DMS53 treated with DMSO at 0.1 percent for 48 hours (cell line): ENCODE measurements around the gene CDK16.

Experiments
- DNase-seq: peaks from one replicate; lab custom pipeline; 2025; ENCODE audit not compliant: unreplicated experiment; lab: John Stamatoyannopoulos, UW

Gene CDK16

DNA sequence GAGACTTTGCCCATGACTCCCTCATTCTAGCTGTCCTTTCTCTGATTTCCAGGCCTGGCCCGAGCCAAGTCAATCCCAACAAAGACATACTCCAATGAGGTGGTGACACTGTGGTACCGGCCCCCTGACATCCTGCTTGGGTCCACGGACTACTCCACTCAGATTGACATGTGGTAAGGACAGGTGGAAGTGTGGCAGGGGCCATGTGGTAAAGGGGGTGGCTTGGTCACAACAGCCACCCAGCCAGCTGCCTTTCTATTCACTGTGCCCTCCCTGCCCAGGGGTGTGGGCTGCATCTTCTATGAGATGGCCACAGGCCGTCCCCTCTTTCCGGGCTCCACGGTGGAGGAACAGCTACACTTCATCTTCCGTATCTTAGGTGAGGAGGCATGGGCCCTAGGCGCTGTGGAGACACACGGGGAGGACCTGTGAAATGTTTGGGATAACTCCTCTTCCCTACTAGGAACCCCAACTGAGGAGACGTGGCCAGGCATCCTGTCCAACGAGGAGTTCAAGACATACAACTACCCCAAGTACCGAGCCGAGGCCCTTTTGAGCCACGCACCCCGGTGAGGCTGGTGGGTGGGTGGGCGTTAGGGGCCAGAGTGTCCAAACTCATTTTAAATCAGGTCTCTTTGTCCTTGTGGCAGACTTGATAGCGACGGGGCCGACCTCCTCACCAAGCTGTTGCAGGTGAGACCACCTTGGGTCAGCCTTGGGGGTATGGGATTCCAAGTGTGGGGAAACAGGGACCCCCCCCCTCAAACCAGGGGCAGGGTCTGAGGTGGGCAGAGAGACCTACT, 8.3 kb downstream of the CDK16 start:
- no peak for DNase-seq

DNA sequence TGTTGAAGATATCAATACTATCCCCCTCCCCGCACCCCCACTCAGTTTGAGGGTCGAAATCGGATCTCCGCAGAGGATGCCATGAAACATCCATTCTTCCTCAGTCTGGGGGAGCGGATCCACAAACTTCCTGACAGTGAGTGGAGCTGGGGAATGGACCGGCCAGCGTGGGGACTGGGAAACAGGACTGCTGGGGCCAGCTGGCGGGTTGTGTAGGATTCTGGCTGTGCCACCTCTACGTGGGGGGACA, 8.8 kb downstream of the CDK16 start:
- no peak for DNase-seq

DNA sequence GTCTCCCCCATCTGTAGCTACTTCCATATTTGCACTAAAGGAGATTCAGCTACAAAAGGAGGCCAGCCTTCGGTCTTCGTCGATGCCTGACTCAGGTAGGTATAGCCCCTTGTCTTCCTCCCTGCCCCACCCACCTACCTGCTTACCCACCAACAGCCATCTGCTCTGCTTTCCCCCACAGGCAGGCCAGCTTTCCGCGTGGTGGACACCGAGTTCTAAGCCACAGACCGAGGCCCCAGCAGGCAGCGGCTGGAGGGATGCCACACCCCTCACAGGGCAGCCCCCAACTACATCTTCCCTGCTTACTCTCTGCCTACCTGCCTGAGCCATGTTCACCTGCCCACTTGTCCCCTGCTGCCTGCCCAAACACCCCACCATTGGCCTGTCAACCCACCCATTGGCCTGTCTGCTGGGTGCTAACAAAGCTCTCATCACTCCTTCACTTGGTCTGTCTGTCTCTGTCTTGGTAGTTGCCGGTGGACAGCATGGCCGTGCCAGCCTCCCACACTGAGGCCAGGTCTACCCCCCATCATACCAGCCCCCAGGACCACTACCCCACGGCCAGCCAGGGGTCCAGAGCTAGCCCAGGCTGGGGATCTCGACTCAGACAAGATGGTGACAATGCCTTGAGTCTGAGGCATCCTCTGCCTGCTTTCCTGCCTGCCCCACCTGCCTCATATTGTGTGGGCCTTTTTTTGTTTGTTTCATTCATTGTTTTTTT, 10.2 kb downstream of the CDK16 start:
- DNase-seq, result no peak

DNA sequence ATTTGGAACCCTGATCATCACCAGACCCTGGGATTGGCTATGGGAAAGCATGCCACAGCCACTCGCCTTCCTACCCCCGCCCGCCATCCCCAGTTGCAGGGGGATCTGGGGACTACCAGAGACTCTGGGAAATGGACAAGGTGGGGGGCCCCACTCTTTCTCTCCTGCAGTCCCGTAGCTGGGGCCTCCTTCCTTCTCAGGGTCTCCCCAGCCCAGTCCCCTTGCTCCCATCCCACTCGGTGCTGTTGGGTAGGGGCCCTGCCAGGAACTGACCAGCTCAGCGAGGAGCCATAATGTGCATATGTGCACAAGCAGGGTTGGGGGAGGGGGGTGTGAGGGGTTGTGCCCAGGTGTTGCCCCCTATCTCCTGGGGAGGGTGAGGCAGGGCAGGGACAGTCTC, 10.9 kb downstream of the CDK16 start:
- DNase-seq, result no peak

DNA sequence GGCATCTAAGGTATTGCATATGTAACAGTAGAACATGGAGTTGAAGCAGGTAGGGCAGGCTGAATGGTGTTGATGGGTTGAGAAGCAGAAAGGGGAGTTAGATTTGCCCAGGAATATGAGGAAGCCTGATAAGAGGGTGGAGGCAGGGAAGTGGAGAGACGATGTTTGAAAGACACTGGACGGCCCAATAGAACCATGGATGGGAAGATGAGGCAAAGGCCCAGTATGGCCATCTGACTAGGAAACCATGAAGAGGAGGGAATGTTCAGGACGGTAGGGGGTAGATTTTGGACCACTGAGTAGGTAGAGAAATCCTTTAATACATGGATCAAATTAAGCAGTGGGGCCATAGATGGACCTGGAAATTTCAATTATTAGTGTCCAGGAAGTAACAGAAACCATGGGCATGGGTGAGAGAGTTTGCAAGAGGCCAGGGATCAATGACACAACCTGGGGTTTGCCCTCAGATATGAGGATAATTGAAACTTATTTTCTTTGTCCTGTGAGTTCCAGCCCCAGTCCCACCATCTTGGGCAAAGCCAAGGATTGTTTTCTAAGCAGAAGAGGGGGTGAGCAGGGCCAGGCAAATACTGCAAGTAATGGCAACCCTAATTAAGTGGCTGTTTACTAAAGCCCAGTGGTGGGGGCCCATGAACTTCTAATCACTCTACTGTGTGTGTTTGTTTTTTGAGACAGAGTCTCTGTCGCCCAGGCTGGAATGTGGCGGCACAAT, 11.8 kb downstream of the CDK16 start:
- DNase-seq, result no peak

DNA sequence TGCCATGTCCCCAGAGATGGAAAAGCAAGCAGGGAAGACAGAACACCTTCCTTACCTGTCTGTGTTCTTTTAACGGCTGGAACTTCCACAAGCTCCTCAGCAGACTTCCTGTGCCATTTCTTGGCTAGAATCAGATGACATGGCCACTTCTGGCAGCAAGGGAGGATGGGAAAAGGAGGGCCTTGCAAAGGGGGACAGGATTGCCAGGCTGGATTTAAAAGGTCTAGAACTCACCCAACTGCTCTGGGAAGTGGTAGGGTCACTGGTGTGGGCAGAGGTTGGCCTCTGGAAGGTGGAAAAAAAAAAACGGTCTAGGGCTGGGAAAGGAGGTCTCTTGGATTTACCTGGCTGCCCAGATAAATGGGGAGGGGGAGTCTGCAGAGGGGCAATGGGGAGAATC, 12.7 kb downstream of the CDK16 start:
- DNase-seq, result no peak

DNA sequence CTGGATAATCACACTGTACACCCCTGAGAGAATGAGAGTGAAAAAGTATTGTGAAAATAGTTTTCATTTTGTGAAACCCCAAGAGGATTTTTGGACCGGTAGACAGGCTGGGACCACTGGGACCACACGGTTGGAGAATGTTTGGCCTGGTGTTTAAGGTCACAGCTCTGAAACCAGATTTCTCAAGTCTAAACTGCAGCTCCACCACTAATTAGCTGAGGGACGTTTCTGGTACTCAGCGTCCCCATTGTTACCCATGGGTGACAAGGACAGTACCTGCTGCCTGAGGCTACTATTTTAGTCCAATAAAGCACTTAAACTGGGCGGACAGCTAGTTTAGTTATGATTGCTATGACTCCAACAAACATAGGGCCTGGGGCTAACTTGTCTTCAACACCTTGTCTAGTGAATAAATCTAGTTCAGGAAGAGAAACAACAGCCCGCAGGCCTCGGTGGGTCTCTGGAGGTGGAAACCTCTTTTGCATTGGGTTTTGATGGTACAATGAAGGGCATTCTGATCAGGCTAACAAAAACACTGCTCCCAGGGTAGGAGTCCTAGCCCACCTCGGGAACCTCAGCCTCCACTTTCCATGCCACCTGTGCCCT, 13.8 kb downstream of the CDK16 start:
- DNase-seq, result no peak

DNA sequence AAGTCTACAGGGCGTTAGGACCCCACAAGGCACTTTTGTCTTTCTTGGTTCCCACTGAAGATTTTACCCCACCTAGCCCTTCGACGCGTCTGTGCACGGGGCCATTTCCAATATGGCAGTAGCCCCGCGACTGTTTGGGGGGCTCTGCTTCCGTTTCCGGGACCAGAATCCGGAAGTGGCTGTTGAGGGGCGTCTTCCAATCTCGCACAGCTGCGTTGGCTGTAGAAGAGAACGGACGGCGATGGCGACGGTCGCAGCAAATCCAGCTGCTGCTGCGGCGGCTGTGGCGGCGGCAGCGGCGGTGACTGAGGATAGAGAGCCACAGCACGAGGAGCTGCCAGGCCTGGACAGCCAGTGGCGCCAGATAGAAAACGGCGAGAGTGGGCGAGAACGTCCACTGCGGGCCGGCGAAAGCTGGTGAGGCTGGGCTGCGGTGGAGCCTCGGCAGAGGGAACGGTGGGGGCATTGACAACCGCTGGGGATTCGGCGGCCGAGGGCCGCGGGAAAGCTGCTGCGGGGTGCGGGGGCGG, 14.4 kb downstream of the CDK16 start, which contains the start of gene USP11:
TSS of gene USP11 (plus strand) at position 207 of the 530 bp plus-strand sequence. CDS start at position 242, 35 bp downstream.
- no peak for DNase-seq

DNA sequence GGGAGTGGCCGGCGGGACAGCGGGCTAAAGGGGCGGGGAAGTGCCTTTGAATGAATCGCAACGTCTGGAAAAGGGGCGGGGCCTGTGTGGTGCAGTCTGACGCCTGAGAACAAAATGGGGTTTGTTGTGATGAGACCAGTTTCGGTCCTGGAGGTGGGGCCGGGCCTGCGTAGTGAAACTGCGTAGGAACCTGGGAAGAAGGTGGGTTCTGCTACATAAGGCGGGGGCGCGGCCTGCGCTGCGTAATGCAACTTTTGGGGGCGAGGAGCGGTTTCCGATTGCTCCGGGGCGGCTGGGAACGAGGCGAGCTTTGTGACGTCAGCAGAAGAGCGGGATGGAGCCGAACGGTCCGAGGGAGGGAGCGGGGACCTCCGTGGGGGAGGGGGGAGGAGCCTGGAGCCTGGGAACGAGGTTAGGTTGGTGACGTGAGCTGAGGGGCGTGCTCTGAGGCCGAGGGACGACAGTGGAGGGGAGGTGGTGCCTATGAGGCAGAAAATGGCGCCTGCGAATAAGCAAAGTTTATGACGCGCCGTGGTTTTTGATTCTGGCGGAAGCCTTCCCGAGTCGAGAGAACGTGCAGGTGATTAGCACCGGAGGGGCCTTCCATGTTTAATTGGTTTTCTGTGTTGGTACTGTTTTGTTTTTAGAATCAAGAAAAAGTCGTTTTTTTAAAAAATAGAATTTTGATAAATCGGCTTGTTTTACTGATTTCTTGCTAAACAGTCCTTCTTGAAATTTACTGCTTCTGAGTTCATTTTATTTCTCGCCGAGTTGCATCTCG, 15.0 kb downstream of the CDK16 start:
- DNase-seq, result peak; percentile 97

DNA sequence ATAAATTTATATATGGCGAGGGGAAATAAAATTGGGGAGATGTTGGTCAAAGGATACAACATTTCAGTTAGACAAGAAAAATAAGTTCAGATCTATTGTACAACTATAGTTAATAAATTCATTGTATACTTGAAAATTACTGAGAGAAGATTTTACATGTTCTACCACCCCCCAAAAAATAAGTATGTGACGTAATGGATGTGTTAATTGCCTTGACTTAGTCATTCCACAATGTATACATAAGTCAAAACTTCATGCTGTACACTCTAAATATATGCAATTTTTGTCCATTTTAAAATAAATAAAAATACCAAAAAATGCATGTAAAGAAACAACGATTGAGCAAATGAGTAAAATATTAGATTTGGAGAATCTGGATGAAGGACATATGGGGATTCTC, 16.1 kb downstream of the CDK16 start:
- DNase-seq, result no peak

DNA sequence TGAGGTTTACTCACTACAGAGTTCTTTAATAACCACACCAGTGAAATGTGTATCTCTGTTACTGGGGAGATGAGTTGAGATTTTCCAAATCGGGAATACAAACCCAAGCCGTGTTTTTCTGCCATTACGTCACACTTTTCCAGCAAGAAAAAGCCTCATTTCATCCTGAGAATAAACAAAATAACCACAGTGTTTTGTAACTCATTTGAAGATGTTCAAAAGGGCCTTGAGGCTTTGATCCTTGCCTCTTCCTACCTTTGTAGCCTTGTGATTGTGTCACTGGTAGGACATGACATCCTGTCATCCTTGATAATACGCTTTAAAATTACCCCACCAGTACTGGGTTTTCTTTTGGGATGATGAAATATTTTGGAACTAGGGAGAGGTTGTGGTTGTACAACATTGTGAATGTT, 17.2 kb downstream of the CDK16 start:
- DNase-seq, result no peak

DNA sequence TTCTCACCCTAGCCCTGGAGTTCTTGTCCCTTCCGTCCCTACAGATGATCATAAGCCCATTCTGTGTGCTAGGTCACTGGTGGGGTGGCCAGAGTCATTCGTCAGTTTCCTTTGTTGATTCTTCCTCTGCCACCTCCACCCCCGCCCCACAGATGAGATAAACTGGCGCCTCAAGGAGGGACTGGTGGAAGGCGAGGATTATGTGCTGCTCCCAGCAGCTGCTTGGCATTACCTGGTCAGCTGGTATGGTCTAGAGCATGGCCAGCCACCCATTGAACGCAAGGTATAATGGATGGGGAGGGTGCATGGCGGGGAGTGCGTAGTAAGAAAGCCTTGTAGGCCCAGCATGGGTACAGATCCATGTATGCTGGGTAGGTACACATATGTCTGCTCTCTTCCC, 20.7 kb downstream of the CDK16 start:
- DNase-seq, result no peak

DNA sequence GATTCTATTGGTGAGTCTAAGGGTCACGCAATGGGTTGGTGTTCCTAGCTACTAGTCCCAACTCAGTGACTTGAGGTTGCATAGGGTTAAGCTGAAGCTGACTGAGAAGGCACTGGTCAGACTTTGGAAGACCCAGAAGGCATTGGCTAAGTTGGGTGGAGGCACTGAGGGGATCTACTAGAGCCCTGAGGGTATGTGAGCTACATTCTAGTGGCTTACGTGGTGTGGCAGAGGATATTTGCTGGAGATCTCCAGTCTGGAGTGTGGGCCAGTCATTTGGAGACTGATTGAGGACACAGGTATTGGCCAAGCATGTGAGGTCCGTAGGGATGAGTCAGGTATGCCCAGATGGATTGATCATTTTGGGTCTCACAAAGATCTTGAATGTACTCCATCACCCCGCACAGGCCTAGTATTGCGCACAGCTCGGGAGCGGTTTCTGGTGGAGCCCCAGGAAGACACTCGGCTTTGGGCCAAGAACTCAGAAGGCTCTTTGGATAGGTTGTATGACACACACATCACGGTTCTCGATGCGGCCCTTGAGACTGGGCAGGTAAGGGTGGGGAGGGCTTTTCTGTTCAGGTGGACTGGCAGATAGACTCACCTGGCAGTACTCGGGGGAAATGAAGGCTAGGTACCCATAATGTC, 21.5 kb downstream of the CDK16 start:
- DNase-seq, result no peak

DNA sequence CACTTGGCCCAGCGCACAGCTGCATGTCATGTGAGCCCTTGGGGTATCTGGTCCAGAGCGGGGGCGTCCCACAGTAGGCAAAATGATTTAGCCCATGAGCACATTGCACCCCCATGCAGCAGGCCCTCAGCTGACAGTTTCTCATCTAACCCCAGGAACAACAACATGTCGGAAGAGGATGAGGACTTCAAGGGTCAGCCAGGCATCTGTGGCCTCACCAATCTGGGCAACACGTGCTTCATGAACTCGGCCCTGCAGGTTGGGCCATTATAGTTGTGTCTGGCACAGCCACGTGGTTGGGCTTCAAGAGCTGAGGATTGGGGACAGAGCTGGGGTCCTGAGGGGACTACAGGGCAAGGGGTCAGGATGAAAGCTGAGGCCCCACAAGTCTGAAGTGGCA, 22.1 kb downstream of the CDK16 start:
- no peak for DNase-seq

DNA sequence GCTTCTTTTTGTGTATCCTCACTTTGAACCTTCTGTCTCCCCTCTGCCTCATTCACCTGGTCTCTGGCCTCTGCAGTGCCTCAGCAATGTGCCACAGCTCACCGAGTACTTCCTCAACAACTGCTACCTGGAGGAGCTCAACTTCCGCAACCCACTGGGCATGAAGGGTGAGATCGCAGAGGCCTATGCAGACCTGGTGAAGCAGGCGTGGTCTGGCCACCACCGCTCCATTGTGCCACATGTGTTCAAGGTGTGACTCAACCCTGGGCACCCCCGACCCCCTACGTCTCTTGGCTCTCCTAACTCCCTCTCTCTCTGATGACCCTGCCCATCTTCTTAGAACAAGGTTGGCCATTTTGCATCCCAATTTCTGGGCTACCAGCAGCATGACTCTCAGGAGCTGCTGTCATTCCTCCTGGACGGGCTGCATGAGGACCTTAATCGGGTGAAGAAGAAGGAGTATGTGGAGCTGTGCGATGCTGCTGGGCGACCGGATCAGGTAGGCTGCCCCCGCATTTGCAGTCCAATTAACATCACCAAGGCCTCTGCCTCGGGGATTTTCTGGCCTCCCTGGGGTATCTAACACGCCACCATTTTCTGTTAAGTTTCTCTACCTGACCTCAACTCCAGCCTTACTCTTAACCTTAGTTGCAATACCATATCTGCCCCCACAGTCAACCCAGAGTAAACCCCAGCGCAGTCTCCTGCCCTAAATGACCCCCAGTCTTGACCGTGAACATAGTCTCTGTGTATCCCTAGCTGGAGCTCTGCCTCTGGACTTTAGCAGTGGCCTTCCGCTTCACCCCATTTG, 22.9 kb downstream of the CDK16 start:
- no peak for DNase-seq

DNA sequence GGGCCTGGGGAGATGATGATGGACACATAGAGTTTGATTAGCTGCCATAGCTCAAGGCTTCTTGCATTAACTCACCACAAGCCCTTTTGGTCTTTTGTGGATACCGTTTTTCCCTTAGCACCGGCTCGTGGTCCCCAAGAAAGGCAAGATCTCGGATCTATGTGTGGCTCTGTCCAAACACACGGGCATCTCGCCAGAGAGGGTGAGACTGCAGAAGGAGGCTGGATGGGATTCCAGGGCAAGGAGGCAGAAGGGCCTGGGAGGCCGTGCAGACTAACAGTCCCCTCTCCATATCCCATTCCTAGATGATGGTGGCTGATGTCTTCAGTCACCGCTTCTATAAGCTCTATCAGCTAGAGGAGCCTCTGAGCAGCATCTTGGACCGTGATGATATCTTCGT, 23.8 kb downstream of the CDK16 start:
- no peak for DNase-seq

DNA sequence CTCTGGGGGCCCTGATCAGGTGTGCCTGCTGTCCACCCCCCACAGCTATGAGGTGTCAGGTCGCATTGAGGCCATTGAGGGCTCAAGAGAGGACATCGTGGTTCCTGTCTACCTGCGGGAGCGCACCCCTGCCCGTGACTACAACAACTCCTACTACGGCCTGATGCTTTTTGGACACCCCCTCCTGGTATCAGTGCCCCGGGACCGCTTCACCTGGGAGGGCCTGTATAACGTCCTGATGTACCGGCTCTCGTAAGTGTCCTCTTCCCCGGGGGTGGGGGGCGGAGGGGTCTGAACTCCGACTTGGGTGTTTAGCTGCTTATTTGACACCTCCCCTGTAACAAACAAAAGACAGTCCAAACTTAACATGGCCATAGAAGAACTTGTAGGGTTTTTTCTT, 24.9 kb downstream of the CDK16 start:
- no peak for DNase-seq

DNA sequence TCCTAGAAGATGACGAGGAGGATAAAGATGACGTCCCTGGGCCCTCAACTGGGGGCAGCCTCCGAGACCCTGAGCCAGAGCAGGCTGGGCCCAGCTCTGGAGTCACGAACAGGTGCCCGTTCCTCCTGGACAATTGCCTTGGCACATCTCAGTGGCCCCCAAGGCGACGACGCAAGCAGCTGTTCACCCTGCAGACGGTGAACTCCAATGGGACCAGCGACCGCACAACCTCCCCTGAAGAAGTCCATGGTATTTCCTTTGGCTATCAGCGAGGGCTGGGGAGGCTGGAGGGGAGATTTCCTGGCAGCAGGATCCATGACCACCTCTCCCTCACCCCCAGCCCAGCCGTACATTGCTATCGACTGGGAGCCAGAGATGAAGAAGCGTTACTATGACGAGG, 26.2 kb downstream of the CDK16 start:
- no peak for DNase-seq

DNA sequence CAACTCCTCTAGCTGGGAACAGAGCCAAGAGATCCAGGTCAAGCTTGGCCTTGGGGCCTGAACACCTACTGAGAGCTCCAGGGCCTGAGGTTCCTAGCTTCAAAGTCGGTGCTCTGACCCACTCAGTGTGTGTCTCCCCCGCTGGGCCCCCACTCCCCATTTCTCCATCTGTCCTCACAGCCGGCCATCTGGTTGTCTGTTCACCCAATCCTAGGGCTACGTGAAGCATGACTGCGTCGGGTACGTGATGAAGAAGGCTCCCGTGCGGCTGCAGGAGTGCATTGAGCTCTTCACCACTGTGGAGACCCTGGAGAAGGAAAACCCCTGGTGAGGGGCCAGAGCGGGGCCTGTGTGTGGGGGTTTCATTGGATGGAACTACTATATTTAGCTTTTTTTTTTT, 26.7 kb downstream of the CDK16 start:
- DNase-seq, result no peak
